Muscle of leg (tissue), 11 donors: ENCODE results near the gene MS4A5. TPM values are rescaled to one million over a fixed set of nuclear protein-coding genes. Genes with fewer than 3 reads are reported as not detected.
"Not testable (repeated sequence)": the region's sequence is repeated elsewhere in the genome, so short reads cannot be mapped to it uniquely, and the experiment has no call there.

Experiments
- DNase-seq: peaks from one replicate; pipeline ENCODE4 v3.0.0; 2013
- H3K27ac ChIP-seq: one replicate; pipeline ENCODE4 v1.5.1; 2013; ENCODE audit warnings: mild to moderate bottlenecking, low read length, control low read depth
- H3K27me3 ChIP-seq: one replicate; pipeline ENCODE4 v1.6.1; 2013; ENCODE audit warnings: low read length; ENCODE audit not compliant: control insufficient read depth, insufficient read depth
- H3K36me3 ChIP-seq: one replicate; pipeline ENCODE4 v1.6.1; 2013; ENCODE audit warnings: low read length; ENCODE audit not compliant: control insufficient read depth, insufficient read depth
- H3K4me1 ChIP-seq: one replicate; pipeline ENCODE4 v1.6.1; 2013; ENCODE audit warnings: low read length; ENCODE audit not compliant: control insufficient read depth, insufficient read depth
- H3K4me3 ChIP-seq: one replicate; pipeline ENCODE4 v1.5.1; 2013; ENCODE audit warnings: low read length, control low read depth
- H3K9me3 ChIP-seq: replicated peaks from 2 replicates; pipeline ENCODE4 v1.6.1; 2013; ENCODE audit warnings: low read depth, low read length; ENCODE audit not compliant: control insufficient read depth
- WGBS: methylation state at CpG from one replicate; pipeline ENCODE4 v1.1.5; 2013; ENCODE audit warnings: missing lambda C conversion rate; ENCODE audit not compliant: insufficient coverage; 5-methylcytosine and 5-hydroxymethylcytosine counted together
- polyA plus RNA-seq, 8 donors: library from polyadenylated mRNA; unstranded; fragments of 120-200 nt; gene quantifications; one replicate each; pipeline versions ENCODE4 v1.2.1 to v1.2.3, GENCODE V29; 2013; ENCODE audit warnings: inconsistent platforms in 1 of 8, low replicate concordance in 1 of 8; ENCODE audit not compliant: insufficient read length in 8 of 8, insufficient read depth in 1 of 8
- total RNA-seq: library from RNA; stranded (reverse); fragments of 120-200 nt; gene quantifications from one replicate; pipeline ENCODE4 v1.2.4, GENCODE V29; 2013

The MS4A5 gene
- total and polyA plus RNA-seq, 9 donors, result not detected

GRCh38 chr11:60428517-60428916, 855 bp upstream of the MS4A5 start:
- no peak for DNase-seq
- Histone ChIP-seq H3K4me3 (no peak overlapping the region), H3K4me1 (no peaks in the 10 kb centered on the region), H3K27me3 (no peaks in the 10 kb centered on the region), H3K36me3 (no peaks in the 10 kb centered on the region), H3K27ac (no peak overlapping the region), H3K9me3 (no peaks in the 10 kb centered on the region)
- no CpG with 5 or more reads among the region's 2 CpGs for WGBS

GRCh38 chr11:60431251-60431650, 1.9 kb downstream of the MS4A5 start:
- H3K4me1 ChIP-seq, result no peaks in the 10 kb centered on the region
- no peaks in the 10 kb centered on the region for H3K36me3 ChIP-seq
- H3K9me3 ChIP-seq, result no peaks in the 10 kb centered on the region
- H3K27ac ChIP-seq, result no peak overlapping the region
- H3K27me3 ChIP-seq, result no peaks in the 10 kb centered on the region
- no peak overlapping the region for H3K4me3 ChIP-seq
- DNase-seq, result no peak
- WGBS, result 30% methylated on average over 1 of the region's 2 CpGs

- Histone ChIP-seq H3K27me3 (no peaks in the 10 kb centered on the region), H3K36me3 (no peaks in the 10 kb centered on the region), H3K9me3 (no peaks in the 10 kb centered on the region), H3K4me1 (no peaks in the 10 kb centered on the region), H3K4me3 (no peak overlapping the region), H3K27ac (no peak overlapping the region)
- 76% methylated on average over 2 of the region's 4 CpGs for WGBS
- peak; percentile 2 for DNase-seq
These were observed 4.0 kb downstream of the MS4A5 start for GRCh38 chr11:60433401-60433800.

GRCh38 chr11:60447070-60447469, 17.7 kb downstream of the MS4A5 start:
- Histone ChIP-seq H3K9me3 (no peaks in the 10 kb centered on the region), H3K27me3 (no peaks in the 10 kb centered on the region), H3K36me3 (no peaks in the 10 kb centered on the region), H3K4me1 (no peaks in the 10 kb centered on the region), H3K4me3 (no peak overlapping the region), H3K27ac (no peak overlapping the region)
- no peak for DNase-seq

- Histone ChIP-seq H3K4me3 (no peak overlapping the region), H3K9me3 (no peaks in the 10 kb centered on the region), H3K4me1 (no peaks in the 10 kb centered on the region), H3K27ac (no peak overlapping the region), H3K36me3 (no peaks in the 10 kb centered on the region), H3K27me3 (no peaks in the 10 kb centered on the region)
- DNase-seq, result no peak
These were observed 18.5 kb downstream of the MS4A5 start for GRCh38 chr11:60447846-60448245.

- WGBS, result over 99% methylated on average over 12 of the region's 32 CpGs
- H3K4me1 ChIP-seq, H3K27ac ChIP-seq, H3K36me3 ChIP-seq, H3K27me3 ChIP-seq, DNase-seq, H3K4me3 ChIP-seq, H3K9me3 ChIP-seq: not testable (repeated sequence)
These were observed 21.8 kb downstream of the MS4A5 start for GRCh38 chr11:60451185-60451584.

- Histone ChIP-seq H3K27ac (no peak overlapping the region), H3K9me3 (peaks cover 2% of the 10 kb centered on the region), H3K4me1 (no peaks in the 10 kb centered on the region), H3K4me3 (no peak overlapping the region), H3K27me3 (no peaks in the 10 kb centered on the region), H3K36me3 (no peaks in the 10 kb centered on the region)
- DNase-seq, result no peak
These were observed 24.8 kb downstream of the MS4A5 start for GRCh38 chr11:60454212-60454611.

- no peak for DNase-seq
- peaks cover 2% of the 10 kb centered on the region for H3K9me3 ChIP-seq
- H3K4me1 ChIP-seq, result no peaks in the 10 kb centered on the region
- WGBS, result 100% methylated on average over 1 of the region's 4 CpGs
- no peak within 1 kb of the TSS for H3K27ac ChIP-seq
- no peaks in the 10 kb centered on the region for H3K27me3 ChIP-seq
- H3K4me3 ChIP-seq, result no peak within 1 kb of the TSS
- H3K36me3 ChIP-seq, result no peaks in the 10 kb centered on the region
These were observed 26.2 kb downstream of the MS4A5 start, which contains the start of gene MS4A1 for GRCh38 chr11:60455531-60456042. TSS of gene MS4A1 (plus strand) at chr11:60455847. CDS start at chr11:60462375, 6,528 bp downstream.

- Histone ChIP-seq H3K4me1 (no peaks in the 10 kb centered on the region), H3K27ac (no peak overlapping the region), H3K9me3 (peaks cover 2% of the 10 kb centered on the region), H3K27me3 (no peaks in the 10 kb centered on the region), H3K4me3 (no peak overlapping the region), H3K36me3 (no peaks in the 10 kb centered on the region)
- no peak for DNase-seq
- WGBS, result 100% methylated on average over 1 of the region's 3 CpGs
These were observed 28.2 kb downstream of the MS4A5 start for GRCh38 chr11:60457576-60457975.

- Histone ChIP-seq H3K27ac (no peak overlapping the region), H3K36me3 (no peaks in the 10 kb centered on the region), H3K4me3 (no peak overlapping the region), H3K4me1 (no peaks in the 10 kb centered on the region), H3K9me3 (peaks cover 2% of the 10 kb centered on the region), H3K27me3 (no peaks in the 10 kb centered on the region)
- no peak for DNase-seq
- no CpG with 5 or more reads among the region's 1 CpG for WGBS
These were observed 30.0 kb downstream of the MS4A5 start for GRCh38 chr11:60459345-60459744.

- no peak overlapping the region for H3K4me3 ChIP-seq
These were observed 39.5 kb downstream of the MS4A5 start for GRCh38 chr11:60468829-60469228.

More at GRCh38 chr11:60468829-60469228, 39.5 kb downstream of the MS4A5 start:
- Histone ChIP-seq H3K27me3 (no peaks in the 10 kb centered on the region), H3K4me1 (no peaks in the 10 kb centered on the region), H3K9me3 (no peaks in the 10 kb centered on the region), H3K36me3 (no peaks in the 10 kb centered on the region), H3K27ac (no peak overlapping the region)
- no peak for DNase-seq
- no CpG with 5 or more reads among the region's 2 CpGs for WGBS
